Astrocyte of the spinal cord (primary cell): ENCODE results near the gene NFATC4.

ENCODE experiments used
- DNase-seq: peaks from one replicate; pipeline ENCODE4 v3.0.0; 2011; ENCODE audit warnings: low read depth, low spot score
- H3K4me3 ChIP-seq: 2 replicates; pipeline ENCODE4 v1.5.1; 2011; ENCODE audit warnings: low read depth, mild to moderate bottlenecking, low read length, moderate library complexity
- CTCF ChIP-seq: IDR thresholded peaks from 2 replicates; pipeline ENCODE4 v1.5.1; 2012; ENCODE audit warnings: low read depth, mild to moderate bottlenecking, low read length, inconsistent platforms
- in situ Hi-C: cut with HindIII; loops from 2 replicates; pipeline ENCODE4 v1.10.0; 2017; ENCODE audit warnings: low sequenced_read_pairs

NFATC4 gene

DNA sequence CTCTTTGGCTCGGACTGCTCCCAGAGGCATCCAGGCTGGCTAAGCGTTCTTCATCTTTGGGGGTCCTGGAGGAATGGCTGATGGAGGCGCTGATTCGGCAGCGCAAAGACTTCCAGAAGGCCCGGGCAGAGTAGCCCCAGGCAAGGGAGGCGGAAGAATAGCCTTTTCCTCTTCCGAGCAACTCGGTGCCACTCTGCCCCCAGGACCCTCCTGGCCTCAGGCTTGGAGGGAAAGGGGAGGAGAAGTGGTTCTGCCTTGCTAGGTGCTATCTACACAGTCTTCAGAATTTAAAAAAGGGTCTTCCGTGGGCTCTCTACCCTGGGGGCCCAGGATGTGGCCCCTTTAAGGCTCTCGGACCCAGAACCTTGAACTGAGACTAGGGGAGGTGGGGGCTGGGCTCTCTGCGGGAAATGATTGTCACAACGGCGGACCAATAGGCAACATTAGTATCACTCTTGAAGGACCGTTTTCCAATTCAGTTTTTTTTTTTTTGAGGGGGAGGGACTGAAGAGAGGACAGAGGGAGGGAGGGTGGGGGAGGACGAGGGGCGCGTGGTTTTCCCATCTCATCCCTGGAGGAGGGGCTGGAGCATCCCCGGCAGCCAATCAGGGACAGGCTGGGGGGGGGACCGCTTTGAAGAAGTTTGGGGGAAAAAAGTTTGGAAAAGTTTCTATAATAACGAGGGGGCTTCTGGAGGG lies at the start of gene NFATC4:
NFATC4 (plus strand) TSS at position 671 of the 698 bp plus-strand sequence. CDS start 157 bp downstream, outside the sequence.
- in situ Hi-C loops = no loop called here
- peak within 1 kb of the TSS; percentile 94 for H3K4me3 ChIP-seq
- peak; percentile 94 for DNase-seq
- no peak for TF ChIP-seq CTCF

DNA sequence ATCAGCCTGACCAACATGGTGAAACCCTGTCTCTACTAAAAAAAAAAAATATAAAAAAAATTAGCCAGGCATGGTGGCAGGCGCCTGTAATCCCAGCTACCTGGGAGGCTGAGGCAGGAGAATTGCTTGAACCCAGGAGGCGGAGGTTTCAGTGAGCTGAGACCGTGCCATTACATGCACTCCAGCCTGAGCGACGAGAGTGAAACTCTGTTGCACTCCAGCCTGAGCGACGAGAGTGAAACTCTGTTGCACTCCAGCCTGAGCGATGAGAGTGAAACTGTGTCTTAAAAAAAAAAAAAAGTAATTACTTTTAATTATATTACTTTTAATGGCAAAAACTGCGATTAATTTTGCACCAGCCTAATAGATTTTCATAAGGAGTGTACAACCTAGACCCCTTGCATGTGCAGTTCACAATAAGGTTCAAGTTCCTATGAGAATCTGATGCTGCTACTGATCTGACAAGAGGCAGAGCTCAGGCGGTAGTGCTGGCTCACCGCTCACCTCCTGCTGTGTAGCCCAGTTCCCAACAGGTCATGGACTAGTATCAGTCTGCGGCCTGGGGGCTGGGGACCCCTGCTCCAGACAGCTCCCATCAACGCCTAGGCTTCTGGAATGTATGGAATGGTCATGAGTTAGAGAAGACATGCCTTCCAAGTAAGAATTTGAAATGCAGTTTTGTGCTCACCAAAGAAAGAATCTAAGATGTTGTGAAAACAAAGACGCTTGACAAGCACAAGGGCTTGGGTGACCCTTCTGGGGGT lies 46.6 kb upstream of the NFATC4 start:
- in situ Hi-C loops = no loop called here
- no peak for TF ChIP-seq CTCF
- DNase-seq = no peak
- H3K4me3 ChIP-seq = no peak overlapping the region

DNA sequence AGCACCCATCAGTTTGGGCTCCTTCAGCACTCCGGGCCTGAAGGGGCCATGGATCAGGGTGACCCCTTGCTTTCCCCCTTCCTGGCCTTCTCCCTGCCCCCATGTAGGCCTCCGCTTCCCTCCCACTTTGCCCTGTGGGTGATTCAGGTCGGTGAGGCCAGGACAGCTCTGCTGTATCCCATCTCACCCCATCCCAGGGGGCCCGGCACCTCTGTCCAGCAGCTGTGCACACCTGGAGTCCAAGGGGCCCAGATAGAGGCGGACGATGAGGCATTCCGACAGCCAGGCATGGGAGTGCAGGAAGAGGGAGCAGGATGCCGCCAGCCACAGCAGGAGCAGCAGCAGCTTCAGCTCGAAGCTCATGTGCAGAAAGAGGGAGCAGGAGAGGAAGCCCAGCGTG lies 45.3 kb upstream of the NFATC4 start:
- in situ Hi-C loops = no loop called here
- H3K4me3 ChIP-seq = no peak overlapping the region
- TF ChIP-seq CTCF = no peak
- DNase-seq = no peak

DNA sequence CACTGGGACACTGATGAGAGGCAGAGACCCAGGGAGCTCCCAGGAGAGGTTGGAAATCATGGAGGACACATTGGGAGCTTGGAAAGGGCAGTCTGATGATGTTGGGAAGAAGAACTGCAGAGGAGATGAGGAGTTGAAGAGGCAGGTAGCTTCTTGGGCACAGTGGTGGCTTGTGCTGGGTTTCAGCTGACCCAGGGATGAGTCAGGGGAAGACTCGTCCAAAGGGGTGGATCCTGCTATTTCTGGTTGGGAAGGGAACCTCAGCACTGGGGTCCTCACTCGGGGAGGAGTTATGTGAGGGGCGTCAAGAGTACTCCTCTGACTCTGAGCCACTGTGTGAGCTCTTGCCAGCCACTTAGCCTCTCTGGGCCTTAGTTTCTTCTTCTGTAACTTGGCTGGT lies 44.6 kb upstream of the NFATC4 start:
- H3K4me3 ChIP-seq = no peak overlapping the region
- in situ Hi-C loops = no loop called here
- no peak for TF ChIP-seq CTCF
- DNase-seq = no peak

DNA sequence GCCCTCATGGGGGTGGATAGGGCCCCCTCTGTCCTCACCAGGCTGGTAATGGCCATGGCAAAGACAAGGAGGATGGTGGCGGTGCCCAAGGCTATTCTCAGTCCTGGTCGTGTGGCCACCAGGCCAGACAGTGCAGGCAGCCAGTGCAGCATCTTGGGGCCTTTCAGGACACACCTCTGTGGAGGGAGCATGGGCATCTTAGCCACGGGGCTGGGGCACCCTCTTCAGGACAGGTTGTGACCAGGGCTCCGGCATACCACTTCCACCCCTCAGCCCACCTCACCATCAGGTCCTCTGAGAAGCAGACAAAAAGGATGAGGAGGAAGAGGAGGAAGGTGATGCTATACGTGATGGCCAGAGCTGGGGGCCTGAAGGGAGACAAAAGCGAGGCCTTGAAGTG lies 44.0 kb upstream of the NFATC4 start:
- DNase-seq = no peak
- in situ Hi-C loops = no loop called here
- TF ChIP-seq CTCF = no peak
- H3K4me3 ChIP-seq = no peak overlapping the region

- no peak overlapping the region for H3K4me3 ChIP-seq
- in situ Hi-C loops = no loop called here
- no peak for DNase-seq
- TF ChIP-seq CTCF = no peak
Measured at GRCh38 chr14:24325041-24325530, 42.9 kb upstream of the NFATC4 start.
